IPS-20b (cell line): ENCODE results near the gene TSFM.
"Not testable (repeated sequence)": the region's sequence is repeated elsewhere in the genome, so short reads cannot be mapped to it uniquely, and the experiment has no call there.

ENCODE experiments used
- H3K27ac ChIP-seq: one replicate; pipeline ENCODE4 v1.5.1; 2013; ENCODE audit warnings: low read length
- H3K27me3 ChIP-seq: 2 replicates; pipeline ENCODE4 v1.6.1; 2013; ENCODE audit warnings: mild to moderate bottlenecking, low read length, inconsistent platforms; ENCODE audit not compliant: insufficient read depth
- H3K36me3 ChIP-seq: 2 replicates; pipeline ENCODE4 v1.6.1; 2013; ENCODE audit warnings: low read depth, mild to moderate bottlenecking, inconsistent platforms, low read length, moderate library complexity; ENCODE audit not compliant: insufficient read depth
- H3K4me1 ChIP-seq: 2 replicates; pipeline ENCODE4 v1.6.1; 2013; ENCODE audit warnings: mild to moderate bottlenecking, control low read depth, inconsistent platforms, low read length, moderate library complexity; ENCODE audit not compliant: insufficient read depth
- H3K4me3 ChIP-seq: 2 replicates; pipeline ENCODE4 v1.5.1; 2013; ENCODE audit warnings: mild to moderate bottlenecking, low read length, inconsistent platforms
- H3K9ac ChIP-seq: 2 replicates; pipeline ENCODE4 v1.6.1; 2013; ENCODE audit warnings: low read depth, mild to moderate bottlenecking, inconsistent platforms, low read length, moderate library complexity
- H3K9me3 ChIP-seq: 2 replicates; pipeline ENCODE4 v1.6.1; 2013; ENCODE audit warnings: mild to moderate bottlenecking, low read depth, low read length, inconsistent platforms; ENCODE audit not compliant: insufficient read depth

The TSFM gene

GRCh38 chr12:57813111-57813970 is 30.8 kb downstream of the TSFM start:
- H3K4me3 ChIP-seq: no peak overlapping the region
- no peak overlapping the region for H3K9ac ChIP-seq
- no peaks in the 10 kb centered on the region for H3K27me3 ChIP-seq
- no peaks in the 10 kb centered on the region for H3K4me1 ChIP-seq
- no peak overlapping the region for H3K27ac ChIP-seq
- no peaks in the 10 kb centered on the region; the same call in 1 of the 2 replicates for H3K36me3 ChIP-seq
- H3K9me3 ChIP-seq: no peaks in the 10 kb centered on the region

GRCh38 chr12:57813971-57814772 is 31.6 kb downstream of the TSFM start:
- H3K4me3 ChIP-seq: peak overlapping the region; percentile 15; the same call in 1 of the 2 replicates
- no peaks in the 10 kb centered on the region for H3K27me3 ChIP-seq
- H3K9me3 ChIP-seq: no peaks in the 10 kb centered on the region
- H3K27ac ChIP-seq: no peak overlapping the region
- no peak overlapping the region for H3K9ac ChIP-seq
- H3K36me3 ChIP-seq: no peaks in the 10 kb centered on the region
- no peaks in the 10 kb centered on the region for H3K4me1 ChIP-seq

- Histone ChIP-seq H3K4me3 (no peak overlapping the region; the same call in 1 of the 2 replicates), H3K9me3 (no peaks in the 10 kb centered on the region), H3K9ac (no peak overlapping the region), H3K4me1 (no peaks in the 10 kb centered on the region), H3K27ac (no peak overlapping the region), H3K27me3 (no peaks in the 10 kb centered on the region), H3K36me3 (peaks cover 1% of the 10 kb centered on the region; the same call in 1 of the 2 replicates)
These were observed 32.8 kb downstream of the TSFM start for GRCh38 chr12:57815177-57816000.

GRCh38 chr12:57816001-57816854 is 33.6 kb downstream of the TSFM start:
- Histone ChIP-seq H3K9me3 (no peaks in the 10 kb centered on the region), H3K27me3 (no peaks in the 10 kb centered on the region), H3K27ac (no peak overlapping the region), H3K9ac (no peak overlapping the region), H3K4me1 (no peaks in the 10 kb centered on the region), H3K36me3 (peaks cover 9% of the 10 kb centered on the region), H3K4me3 (no peak overlapping the region)

GRCh38 chr12:57816855-57817151 is 34.2 kb downstream of the TSFM start:
- Histone ChIP-seq H3K4me1 (no peaks in the 10 kb centered on the region), H3K36me3 (peaks cover 15% of the 10 kb centered on the region), H3K27ac (no peak overlapping the region), H3K4me3 (no peak overlapping the region), H3K27me3 (no peaks in the 10 kb centered on the region), H3K9ac (no peak overlapping the region), H3K9me3 (no peaks in the 10 kb centered on the region)

GRCh38 chr12:57817261-57817989 is 34.8 kb downstream of the TSFM start:
- H3K9me3 ChIP-seq: no peaks in the 10 kb centered on the region
- peaks cover 21% of the 10 kb centered on the region for H3K36me3 ChIP-seq
- H3K27ac ChIP-seq: no peak overlapping the region
- H3K4me3 ChIP-seq: no peak overlapping the region
- no peaks in the 10 kb centered on the region for H3K27me3 ChIP-seq
- H3K9ac ChIP-seq: no peak overlapping the region
- no peaks in the 10 kb centered on the region for H3K4me1 ChIP-seq

- H3K4me1 ChIP-seq, H3K4me3 ChIP-seq, H3K27ac ChIP-seq, H3K27me3 ChIP-seq, H3K9ac ChIP-seq, H3K9me3 ChIP-seq: not testable (repeated sequence)
- H3K36me3 ChIP-seq: peaks cover 26% of the 10 kb centered on the region
These were observed 35.4 kb downstream of the TSFM start for GRCh38 chr12:57817990-57818331.

- H3K27me3 ChIP-seq, H3K9ac ChIP-seq, H3K9me3 ChIP-seq, H3K27ac ChIP-seq, H3K4me3 ChIP-seq, H3K4me1 ChIP-seq: not testable (repeated sequence)
- peaks cover 48% of the 10 kb centered on the region for H3K36me3 ChIP-seq
These were observed 37.5 kb downstream of the TSFM start for GRCh38 chr12:57820119-57820518.

GRCh38 chr12:57821015-57821414 is 38.4 kb downstream of the TSFM start:
- peaks cover 57% of the 10 kb centered on the region for H3K36me3 ChIP-seq
- not testable (repeated sequence) for H3K27ac ChIP-seq, H3K4me3 ChIP-seq, H3K9me3 ChIP-seq, H3K27me3 ChIP-seq, H3K4me1 ChIP-seq, H3K9ac ChIP-seq

GRCh38 chr12:57821474-57822214 is 39.1 kb downstream of the TSFM start:
- Histone ChIP-seq H3K36me3 (peaks cover 63% of the 10 kb centered on the region), H3K4me1 (no peaks in the 10 kb centered on the region), H3K4me3 (no peak overlapping the region), H3K9ac (no peak overlapping the region), H3K9me3 (no peaks in the 10 kb centered on the region), H3K27me3 (no peaks in the 10 kb centered on the region), H3K27ac (no peak overlapping the region)
